Astrocyte of the spinal cord (primary cell): ENCODE data around the gene L3MBTL3.

Source experiments
- DNase-seq: peaks from one replicate; pipeline ENCODE4 v3.0.0; 2011; ENCODE audit warnings: low read depth, low spot score
- H3K4me3 ChIP-seq: 2 replicates; pipeline ENCODE4 v1.5.1; 2011; ENCODE audit warnings: low read depth, mild to moderate bottlenecking, low read length, moderate library complexity
- in situ Hi-C: cut with HindIII; loops from 2 replicates; pipeline ENCODE4 v1.10.0; 2017; ENCODE audit warnings: low sequenced_read_pairs
- TF ChIP-seq, protein P1 (sequence below): IDR thresholded peaks from 2 replicates; pipeline ENCODE4 v1.5.1; 2012; ENCODE audit warnings: low read depth, mild to moderate bottlenecking, low read length, inconsistent platforms

Gene L3MBTL3

GRCh38 chr6:129989396-129989795 is 29.0 kb upstream of the L3MBTL3 start:
- H3K4me3 ChIP-seq, result no peak overlapping the region
- TF ChIP-seq, protein P1, sequence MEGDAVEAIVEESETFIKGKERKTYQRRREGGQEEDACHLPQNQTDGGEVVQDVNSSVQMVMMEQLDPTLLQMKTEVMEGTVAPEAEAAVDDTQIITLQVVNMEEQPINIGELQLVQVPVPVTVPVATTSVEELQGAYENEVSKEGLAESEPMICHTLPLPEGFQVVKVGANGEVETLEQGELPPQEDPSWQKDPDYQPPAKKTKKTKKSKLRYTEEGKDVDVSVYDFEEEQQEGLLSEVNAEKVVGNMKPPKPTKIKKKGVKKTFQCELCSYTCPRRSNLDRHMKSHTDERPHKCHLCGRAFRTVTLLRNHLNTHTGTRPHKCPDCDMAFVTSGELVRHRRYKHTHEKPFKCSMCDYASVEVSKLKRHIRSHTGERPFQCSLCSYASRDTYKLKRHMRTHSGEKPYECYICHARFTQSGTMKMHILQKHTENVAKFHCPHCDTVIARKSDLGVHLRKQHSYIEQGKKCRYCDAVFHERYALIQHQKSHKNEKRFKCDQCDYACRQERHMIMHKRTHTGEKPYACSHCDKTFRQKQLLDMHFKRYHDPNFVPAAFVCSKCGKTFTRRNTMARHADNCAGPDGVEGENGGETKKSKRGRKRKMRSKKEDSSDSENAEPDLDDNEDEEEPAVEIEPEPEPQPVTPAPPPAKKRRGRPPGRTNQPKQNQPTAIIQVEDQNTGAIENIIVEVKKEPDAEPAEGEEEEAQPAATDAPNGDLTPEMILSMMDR, result no peak
- in situ Hi-C loops, result no loop called here
- DNase-seq, result no peak

GRCh38 chr6:129992881-129993280 is 25.5 kb upstream of the L3MBTL3 start:
- DNase-seq, result no peak
- no peak overlapping the region for H3K4me3 ChIP-seq
- in situ Hi-C loops, result no loop called here
- TF ChIP-seq, protein P1, result no peak

DNA sequence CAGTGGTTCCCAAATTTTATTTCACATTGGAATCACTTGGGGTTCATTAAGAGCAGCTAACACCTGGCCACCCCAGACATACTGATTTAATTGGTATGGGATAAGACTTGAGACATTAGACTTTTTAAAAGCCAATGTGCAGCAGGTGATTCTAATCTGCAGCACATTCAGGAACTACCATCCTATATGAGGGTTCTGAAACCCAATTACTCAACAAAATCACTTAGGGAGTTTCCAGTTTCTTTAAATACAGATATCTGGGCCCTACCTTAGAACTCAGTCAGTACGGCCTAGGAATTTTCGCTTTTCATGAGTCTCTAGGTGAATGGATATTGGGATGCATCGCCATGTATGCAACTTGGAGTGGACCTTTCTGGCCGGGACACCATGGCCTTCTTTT is 24.0 kb upstream of the L3MBTL3 start:
- TF ChIP-seq, protein P1, result no peak
- in situ Hi-C loops, result no loop called here

DNA sequence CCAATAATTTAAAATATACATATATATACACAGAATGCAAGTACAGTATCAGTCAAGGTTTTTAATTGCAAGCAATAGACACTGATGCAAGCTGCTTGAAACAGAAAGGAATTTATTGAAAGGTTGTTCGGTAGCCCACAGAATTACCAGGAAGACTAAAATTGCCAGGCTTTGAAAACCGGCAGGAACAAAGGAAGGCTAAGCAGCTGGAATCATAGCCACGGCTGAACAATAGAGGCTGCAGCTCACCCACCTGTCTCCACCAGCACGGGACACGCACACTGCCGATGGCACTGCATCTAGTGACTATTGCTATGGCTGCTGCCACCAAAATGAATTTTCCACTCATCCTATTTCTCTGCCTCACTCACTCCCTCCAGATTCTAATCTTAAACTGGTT is 22.0 kb upstream of the L3MBTL3 start:
- no peak for DNase-seq
- in situ Hi-C loops, result no loop called here
- H3K4me3 ChIP-seq, result no peak overlapping the region
- TF ChIP-seq, protein P1, result no peak

More for the DNA sequence above, 24.0 kb upstream of the L3MBTL3 start:
- DNase-seq, result no peak
- H3K4me3 ChIP-seq, result no peak overlapping the region

- H3K4me3 ChIP-seq, result no peak overlapping the region
- in situ Hi-C loops, result no loop called here
- TF ChIP-seq, protein P1, result no peak
- no peak for DNase-seq
These were observed 17.6 kb upstream of the L3MBTL3 start for GRCh38 chr6:130000526-130001421.

DNA sequence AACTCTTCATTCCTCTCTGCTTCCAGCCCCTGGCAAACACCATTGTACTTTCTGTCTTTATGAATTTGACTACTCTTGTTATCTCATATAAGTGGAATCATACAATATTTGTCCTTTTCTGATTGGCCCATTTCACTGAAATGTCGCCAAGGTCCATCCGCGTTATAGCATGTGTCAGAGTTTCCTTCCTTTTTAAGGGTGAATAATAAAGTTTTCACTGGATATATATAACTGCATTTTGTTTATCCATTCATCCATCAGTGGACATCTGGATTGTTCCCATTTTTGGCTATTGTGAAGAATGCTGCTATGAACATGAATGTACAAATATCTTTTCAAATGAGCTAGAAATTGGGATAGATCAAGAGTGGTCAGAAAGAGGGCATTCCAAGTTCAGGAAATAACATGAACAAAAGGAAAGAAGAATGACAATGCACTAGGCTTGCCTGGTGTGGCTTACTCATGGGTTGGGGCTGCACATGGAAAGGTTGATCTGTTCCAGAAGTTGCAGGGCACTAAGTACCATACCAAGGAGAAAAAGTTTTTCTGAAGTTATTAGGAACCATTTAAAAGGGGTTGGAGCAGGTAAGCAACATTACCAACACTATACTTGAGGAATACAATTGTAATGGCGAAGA is 10.0 kb upstream of the L3MBTL3 start:
- DNase-seq, result no peak
- TF ChIP-seq, protein P1, result no peak
- H3K4me3 ChIP-seq, result no peak overlapping the region
- in situ Hi-C loops, result no loop called here
